ENCODE results near the gene DPYD.

Gene DPYD

GRCh38 chr1:97551113-97551512, 369.7 kb downstream of the DPYD start:
- DNase-seq (ENCODE audit: low spot score), result no peak

DNA sequence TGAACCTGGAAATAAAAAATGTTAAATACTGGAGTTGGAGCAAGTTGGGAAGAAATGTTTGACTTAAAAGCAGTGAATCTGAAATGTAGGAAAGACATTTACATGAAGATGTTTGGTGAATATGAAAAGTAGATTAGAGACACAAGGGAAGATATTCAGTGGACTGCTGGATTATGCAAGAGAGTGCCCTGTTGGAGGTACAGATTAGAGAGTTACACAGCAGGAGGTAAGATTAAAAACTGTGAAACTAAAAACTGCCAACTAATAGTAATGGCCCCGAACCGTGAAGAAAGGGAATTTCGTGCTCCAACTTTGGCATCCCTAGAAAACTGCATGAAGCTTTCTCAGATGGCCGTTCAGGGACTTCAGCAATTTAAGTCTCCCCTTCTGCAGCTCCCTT, 375.4 kb downstream of the DPYD start:
- H3K4me2 ChIP-seq (ENCODE audit: insufficient read depth, low read length, poor library complexity, severe bottlenecking), result no peak overlapping the region
- H2BK120ac ChIP-seq (ENCODE audit: low read depth, low read length), result no peak overlapping the region
- H2AK5ac ChIP-seq (ENCODE audit: low read depth, low read length), result no peak overlapping the region
- no peaks in the 10 kb centered on the region for H3K79me1 ChIP-seq (ENCODE audit: low read depth, low read length)
- H3K36me3 ChIP-seq (replicated peaks in 1 of 2; ENCODE audit: control insufficient read depth in 2 of 2, insufficient read depth in 2 of 2, low read length in 2 of 2), result no peaks in the 10 kb centered on the region
- WGBS, 2 donors (ENCODE audit: extremely low coverage in 2 of 2, insufficient read length in 2 of 2, insufficient replicate concordance in 1 of 2), result no CpG with 5 or more reads among the region's 4 CpGs
- no peak overlapping the region for H2BK12ac ChIP-seq (ENCODE audit: low read length)
- no peak overlapping the region for H3K18ac ChIP-seq (ENCODE audit: low read length)
- no peak overlapping the region for H3K14ac ChIP-seq (ENCODE audit: low read length)
- no peak for DNase-seq (ENCODE audit: low spot score)
- H3K4me1 ChIP-seq (ENCODE audit: control insufficient read depth in 2 of 2, insufficient read depth in 1 of 2, low read depth in 1 of 2, low read length in 2 of 2), result peaks cover 2% of the 10 kb centered on the region in 2 donors
- H3K4ac ChIP-seq (ENCODE audit: low read length), result no peak overlapping the region
- no peak overlapping the region for H2BK15ac ChIP-seq (ENCODE audit: low read length)
- H4K91ac ChIP-seq (ENCODE audit: low read depth, low read length, poor library complexity), result no peak overlapping the region
- H3K27me3 ChIP-seq (ENCODE audit: control insufficient read depth in 3 of 3, insufficient read depth in 3 of 3, low read depth in 1 of 3, low read length in 3 of 3), result no peaks in the 10 kb centered on the region
- H3K9me3 ChIP-seq (replicated peaks in 1 of 2; ENCODE audit: control insufficient read depth in 2 of 2, insufficient read depth in 1 of 2, low read depth in 1 of 2, low read length in 2 of 2), result no peaks in the 10 kb centered on the region
- H4K8ac ChIP-seq (ENCODE audit: low read depth, low read length), result no peak overlapping the region
- H3K23ac ChIP-seq (ENCODE audit: low read depth, low read length, poor library complexity), result no peak overlapping the region
- H3K9ac ChIP-seq (ENCODE audit: low read depth, low read length, poor library complexity), result no peak overlapping the region
- no peak overlapping the region for H2BK5ac ChIP-seq (ENCODE audit: low read length)
- no peak overlapping the region for H3K27ac ChIP-seq (replicated peaks; ENCODE audit: low read length)
- H2AFZ ChIP-seq (ENCODE audit: low read length), result no peak overlapping the region
- no peak overlapping the region for H3K4me3 ChIP-seq (ENCODE audit: low read length in 2 of 2)

More at GRCh38 chr1:97551113-97551512, 369.7 kb downstream of the DPYD start:
- no peak overlapping the region for H2BK120ac ChIP-seq (ENCODE audit: low read depth, low read length)
- peaks cover 0 to 5% of the 10 kb centered on the region in 2 donors for H3K9me3 ChIP-seq (replicated peaks in 1 of 2; ENCODE audit: control insufficient read depth in 2 of 2, insufficient read depth in 1 of 2, low read depth in 1 of 2, low read length in 2 of 2)
- H3K4me1 ChIP-seq (ENCODE audit: control insufficient read depth in 2 of 2, insufficient read depth in 1 of 2, low read depth in 1 of 2, low read length in 2 of 2), result no peaks in the 10 kb centered on the region
- H2BK15ac ChIP-seq (ENCODE audit: low read length), result no peak overlapping the region
- no peak overlapping the region for H3K27ac ChIP-seq (replicated peaks; ENCODE audit: low read length)
- no peak overlapping the region for H3K4me3 ChIP-seq (ENCODE audit: low read length in 2 of 2)
- no peak overlapping the region for H2BK12ac ChIP-seq (ENCODE audit: low read length)
- H3K27me3 ChIP-seq (ENCODE audit: control insufficient read depth in 3 of 3, insufficient read depth in 3 of 3, low read depth in 1 of 3, low read length in 3 of 3), result no peaks in the 10 kb centered on the region
- H3K18ac ChIP-seq (ENCODE audit: low read length), result no peak overlapping the region
- no peak overlapping the region for H4K91ac ChIP-seq (ENCODE audit: low read depth, low read length, poor library complexity)
- H3K14ac ChIP-seq (ENCODE audit: low read length), result no peak overlapping the region
- H3K79me1 ChIP-seq (ENCODE audit: low read depth, low read length), result no peaks in the 10 kb centered on the region
- no CpG with 5 or more reads among the region's 1 CpG for WGBS, 2 donors (ENCODE audit: extremely low coverage in 2 of 2, insufficient read length in 2 of 2, insufficient replicate concordance in 1 of 2)
- no peak overlapping the region for H3K4me2 ChIP-seq (ENCODE audit: insufficient read depth, low read length, poor library complexity, severe bottlenecking)
- no peak overlapping the region for H2AFZ ChIP-seq (ENCODE audit: low read length)
- no peak overlapping the region for H3K4ac ChIP-seq (ENCODE audit: low read length)
- H4K8ac ChIP-seq (ENCODE audit: low read depth, low read length), result no peak overlapping the region
- no peak overlapping the region for H3K9ac ChIP-seq (ENCODE audit: low read depth, low read length, poor library complexity)
- H2BK5ac ChIP-seq (ENCODE audit: low read length), result no peak overlapping the region
- H3K23ac ChIP-seq (ENCODE audit: low read depth, low read length, poor library complexity), result no peak overlapping the region
- no peaks in the 10 kb centered on the region for H3K36me3 ChIP-seq (replicated peaks in 1 of 2; ENCODE audit: control insufficient read depth in 2 of 2, insufficient read depth in 2 of 2, low read length in 2 of 2)
- no peak overlapping the region for H2AK5ac ChIP-seq (ENCODE audit: low read depth, low read length)

GRCh38 chr1:97540346-97540888, 380.4 kb downstream of the DPYD start:
- WGBS, 2 donors (ENCODE audit: extremely low coverage in 2 of 2, insufficient read length in 2 of 2, insufficient replicate concordance in 1 of 2), result no CpG with 5 or more reads among the region's 6 CpGs

DNA sequence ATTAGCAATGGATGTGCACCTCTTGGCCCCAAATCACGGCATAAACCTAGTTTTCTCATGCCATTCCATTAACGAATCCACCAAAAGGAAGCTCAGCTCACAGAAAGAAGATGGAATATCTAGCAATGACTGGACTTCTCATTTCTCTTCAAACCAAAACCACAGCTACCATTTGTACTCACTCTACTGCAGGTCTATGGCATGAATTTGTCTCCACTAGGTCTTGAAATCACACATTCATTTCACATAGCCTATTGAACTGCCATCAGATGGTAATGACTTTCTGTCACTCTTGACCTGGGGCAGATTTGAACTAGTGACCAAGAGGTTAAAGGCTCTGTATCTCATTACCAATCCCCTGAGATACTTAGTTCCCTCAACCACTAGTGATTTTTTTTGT, 382.7 kb downstream of the DPYD start:
- Histone ChIP-seq H3K4me2 (ENCODE audit: insufficient read depth, low read length, poor library complexity, severe bottlenecking) (no peak overlapping the region), H3K79me1 (ENCODE audit: low read depth, low read length) (no peaks in the 10 kb centered on the region), H3K27ac (replicated peaks; ENCODE audit: low read length) (no peak overlapping the region), H2BK5ac (ENCODE audit: low read length) (no peak overlapping the region), H3K27me3 (ENCODE audit: control insufficient read depth in 3 of 3, insufficient read depth in 3 of 3, low read depth in 1 of 3, low read length in 3 of 3) (no peaks in the 10 kb centered on the region), H3K36me3 (replicated peaks in 1 of 2; ENCODE audit: control insufficient read depth in 2 of 2, insufficient read depth in 2 of 2, low read length in 2 of 2) (no peaks in the 10 kb centered on the region), H3K18ac (ENCODE audit: low read length) (no peak overlapping the region), H3K9me3 (replicated peaks in 1 of 2; ENCODE audit: control insufficient read depth in 2 of 2, insufficient read depth in 1 of 2, low read depth in 1 of 2, low read length in 2 of 2) (peaks cover 0 to 3% of the 10 kb centered on the region in 2 donors), H2BK15ac (ENCODE audit: low read length) (no peak overlapping the region), H3K4ac (ENCODE audit: low read length) (no peak overlapping the region), H3K4me3 (ENCODE audit: low read length in 2 of 2) (no peak overlapping the region), H2AK5ac (ENCODE audit: low read depth, low read length) (no peak overlapping the region), H2AFZ (ENCODE audit: low read length) (no peak overlapping the region), H2BK12ac (ENCODE audit: low read length) (no peak overlapping the region), H3K14ac (ENCODE audit: low read length) (no peak overlapping the region), H4K91ac (ENCODE audit: low read depth, low read length, poor library complexity) (no peak overlapping the region), H4K8ac (ENCODE audit: low read depth, low read length) (no peak overlapping the region), H3K9ac (ENCODE audit: low read depth, low read length, poor library complexity) (no peak overlapping the region), H2BK120ac (ENCODE audit: low read depth, low read length) (no peak overlapping the region), H3K4me1 (ENCODE audit: control insufficient read depth in 2 of 2, insufficient read depth in 1 of 2, low read depth in 1 of 2, low read length in 2 of 2) (peaks cover 0 to 2% of the 10 kb centered on the region in 2 donors), H3K23ac (ENCODE audit: low read depth, low read length, poor library complexity) (no peak overlapping the region)
- DNase-seq (ENCODE audit: low spot score), result no peak
- no CpG with 5 or more reads among the region's 2 CpGs for WGBS, 2 donors (ENCODE audit: extremely low coverage in 2 of 2, insufficient read length in 2 of 2, insufficient replicate concordance in 1 of 2)

More at GRCh38 chr1:97540346-97540888, 380.4 kb downstream of the DPYD start:
- no peak overlapping the region for H2AK5ac ChIP-seq (ENCODE audit: low read depth, low read length)
- peaks cover 0 to 3% of the 10 kb centered on the region in 2 donors for H3K9me3 ChIP-seq (replicated peaks in 1 of 2; ENCODE audit: control insufficient read depth in 2 of 2, insufficient read depth in 1 of 2, low read depth in 1 of 2, low read length in 2 of 2)
- H2BK12ac ChIP-seq (ENCODE audit: low read length), result no peak overlapping the region
- no peak overlapping the region for H3K4me3 ChIP-seq (ENCODE audit: low read length in 2 of 2)
- no peak overlapping the region for H3K4me2 ChIP-seq (ENCODE audit: insufficient read depth, low read length, poor library complexity, severe bottlenecking)
- no peak overlapping the region for H3K9ac ChIP-seq (ENCODE audit: low read depth, low read length, poor library complexity)
- no peak overlapping the region for H2BK15ac ChIP-seq (ENCODE audit: low read length)
- H3K4me1 ChIP-seq (ENCODE audit: control insufficient read depth in 2 of 2, insufficient read depth in 1 of 2, low read depth in 1 of 2, low read length in 2 of 2), result peaks cover 0 to 2% of the 10 kb centered on the region in 2 donors
- no peaks in the 10 kb centered on the region for H3K79me1 ChIP-seq (ENCODE audit: low read depth, low read length)
- no peak overlapping the region for H2AFZ ChIP-seq (ENCODE audit: low read length)
- H3K23ac ChIP-seq (ENCODE audit: low read depth, low read length, poor library complexity), result no peak overlapping the region
- no peak overlapping the region for H3K14ac ChIP-seq (ENCODE audit: low read length)
- no peak overlapping the region for H3K27ac ChIP-seq (replicated peaks; ENCODE audit: low read length)
- no peak overlapping the region for H4K91ac ChIP-seq (ENCODE audit: low read depth, low read length, poor library complexity)
- H3K18ac ChIP-seq (ENCODE audit: low read length), result no peak overlapping the region
- H2BK120ac ChIP-seq (ENCODE audit: low read depth, low read length), result no peak overlapping the region
- no peaks in the 10 kb centered on the region for H3K36me3 ChIP-seq (replicated peaks in 1 of 2; ENCODE audit: control insufficient read depth in 2 of 2, insufficient read depth in 2 of 2, low read length in 2 of 2)
- H4K8ac ChIP-seq (ENCODE audit: low read depth, low read length), result no peak overlapping the region
- DNase-seq (ENCODE audit: low spot score), result no peak
- H3K27me3 ChIP-seq (ENCODE audit: control insufficient read depth in 3 of 3, insufficient read depth in 3 of 3, low read depth in 1 of 3, low read length in 3 of 3), result no peaks in the 10 kb centered on the region
- no peak overlapping the region for H2BK5ac ChIP-seq (ENCODE audit: low read length)
- no peak overlapping the region for H3K4ac ChIP-seq (ENCODE audit: low read length)

Measured in neuronal stem cell (in vitro differentiated cells).